Hepatocyte (in vitro differentiated cells): Measurements from ENCODE around the gene PHF21B. TPM values are rescaled to one million over a fixed set of nuclear protein-coding genes. Genes with fewer than 3 reads are reported as not detected.
A peak's percentile ranks its signal among the peaks of the same experiment; 100 is the strongest.

Experiments
- DNase-seq: peaks from one replicate; pipeline ENCODE4 v3.0.0-alpha.2; 2016; ENCODE audit warnings: low spot score
- H2AFZ ChIP-seq: fragments of 200-600 bp; sonication (generic); 2 replicates; pipeline ENCODE4 v1.6.0; 2016; ENCODE audit warnings: antibody characterized with exemption, mild to moderate bottlenecking
- H3K27ac ChIP-seq: fragments of 200-600 bp; sonication (generic); 2 replicates; pipeline ENCODE4 v1.5.1; 2016; ENCODE audit warnings: mild to moderate bottlenecking
- H3K27me3 ChIP-seq: fragments of 200-600 bp; sonication (generic); 2 replicates; pipeline ENCODE4 v1.6.1; 2016
- H3K36me3 ChIP-seq: fragments of 200-600 bp; sonication (generic); replicated peaks from 2 replicates; pipeline ENCODE4 v1.5.1; 2016; ENCODE audit warnings: low read depth; ENCODE audit not compliant: insufficient read depth
- H3K4me1 ChIP-seq: fragments of 200-600 bp; sonication (generic); 2 replicates; pipeline ENCODE4 v1.5.1; 2016; ENCODE audit warnings: mild to moderate bottlenecking, moderate library complexity; ENCODE audit not compliant: insufficient read depth
- H3K4me2 ChIP-seq: fragments of 200-600 bp; sonication (generic); 2 replicates; pipeline ENCODE4 v1.6.0; 2016
- H3K4me3 ChIP-seq: fragments of 200-600 bp; sonication (generic); 2 replicates; pipeline ENCODE4 v1.5.1; 2016; ENCODE audit warnings: mild to moderate bottlenecking
- H3K79me2 ChIP-seq: fragments of 200-600 bp; sonication (generic); 2 replicates; pipeline ENCODE4 v1.6.0; 2017; ENCODE audit warnings: mild to moderate bottlenecking
- H3K9me2 ChIP-seq: fragments of 200-600 bp; sonication (generic); replicated peaks from 2 replicates; pipeline ENCODE4 v1.6.0; 2017; ENCODE audit warnings: mild to moderate bottlenecking; ENCODE audit not compliant: insufficient read depth
- H3K9me3 ChIP-seq: fragments of 200-600 bp; sonication (generic); 2 replicates; pipeline ENCODE4 v1.5.1; 2016; ENCODE audit warnings: low read depth, mild to moderate bottlenecking
- H4K20me1 ChIP-seq: fragments of 200-600 bp; sonication (generic); 2 replicates; pipeline ENCODE4 v1.6.0; 2016; ENCODE audit warnings: mild to moderate bottlenecking; ENCODE audit not compliant: insufficient read depth, poor library complexity, severe bottlenecking
- EZH2 ChIP-seq: fragments of 200-600 bp; sonication (generic); IDR thresholded peaks from 2 replicates; pipeline ENCODE4 v1.6.1; 2016; ENCODE audit warnings: antibody characterized with exemption, mild to moderate bottlenecking, borderline replicate concordance
- EZH2phosphoT487 ChIP-seq: fragments of 200-600 bp; sonication (generic); IDR thresholded peaks from one replicate; pipeline ENCODE4 v1.6.1; 2018; ENCODE audit warnings: antibody characterized with exemption, mild to moderate bottlenecking, low read depth, moderate library complexity; ENCODE audit not compliant: unreplicated experiment, severe bottlenecking
- WGBS: methylation state at CpG from one replicate; pipeline ENCODE4 v1.1.6; 2016; ENCODE audit warnings: low lambda C conversion rate; ENCODE audit errors: missing lambda C conversion rate; 5-methylcytosine and 5-hydroxymethylcytosine counted together
- polyA plus RNA-seq: library from polyadenylated mRNA; unstranded; fragments of >200 nt; fragmentation: Nextera tagmentation; extraction: Ambion mirVana; gene quantifications from 2 replicates; pipeline ENCODE4 v1.2.1, GENCODE V29; 2016
- total RNA-seq: library from RNA; depleted of rRNA; stranded (reverse); fragments of >200 nt; gene quantifications from 2 replicates; pipeline ENCODE4 v1.2.3, GENCODE V29; 2014
- TF ChIP-seq, protein P1 (sequence below): fragments of 200-600 bp; sonication (generic); IDR thresholded peaks from 2 replicates; pipeline ENCODE4 v1.5.1; 2016; ENCODE audit warnings: antibody characterized with exemption, mild to moderate bottlenecking; ENCODE audit not compliant: poor library complexity

Gene PHF21B
- total and polyA plus RNA-seq, 2 experiments from 2014 or later, result 0.86 to 1.9 TPM

DNA sequence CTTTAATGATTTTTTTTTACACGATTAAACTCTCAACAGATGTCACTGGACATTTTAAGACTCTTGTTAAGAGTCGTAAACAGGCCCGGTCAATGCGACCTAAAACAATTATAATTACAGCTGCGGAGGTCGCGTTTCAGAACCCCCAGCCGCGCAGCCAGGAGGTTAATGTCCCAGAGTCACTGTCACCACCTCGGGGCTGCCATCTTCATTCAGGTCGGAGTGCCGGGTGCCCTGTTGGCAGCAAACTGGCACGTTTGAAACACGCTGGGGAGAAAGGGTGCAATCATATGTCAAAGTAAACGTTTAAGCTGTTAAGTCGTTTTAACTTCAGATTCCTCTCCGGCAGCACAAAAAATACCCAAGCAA lies 711 bp upstream of the PHF21B start:
- H3K4me3 ChIP-seq, result peak overlapping the region; percentile 95
- H3K9me2 ChIP-seq, result no peaks in the 10 kb centered on the region
- DNase-seq, result no peak
- 5% methylated on average over 17 of the region's 17 CpGs for WGBS
- peak overlapping the region; percentile 82 for H3K27ac ChIP-seq
- H3K36me3 ChIP-seq, result no peaks in the 10 kb centered on the region
- H3K79me2 ChIP-seq, result no peaks in the 10 kb centered on the region
- H4K20me1 ChIP-seq, result no peaks in the 10 kb centered on the region
- H3K4me2 ChIP-seq, result peak overlapping the region; percentile 99
- TF ChIP-seq, protein P1, sequence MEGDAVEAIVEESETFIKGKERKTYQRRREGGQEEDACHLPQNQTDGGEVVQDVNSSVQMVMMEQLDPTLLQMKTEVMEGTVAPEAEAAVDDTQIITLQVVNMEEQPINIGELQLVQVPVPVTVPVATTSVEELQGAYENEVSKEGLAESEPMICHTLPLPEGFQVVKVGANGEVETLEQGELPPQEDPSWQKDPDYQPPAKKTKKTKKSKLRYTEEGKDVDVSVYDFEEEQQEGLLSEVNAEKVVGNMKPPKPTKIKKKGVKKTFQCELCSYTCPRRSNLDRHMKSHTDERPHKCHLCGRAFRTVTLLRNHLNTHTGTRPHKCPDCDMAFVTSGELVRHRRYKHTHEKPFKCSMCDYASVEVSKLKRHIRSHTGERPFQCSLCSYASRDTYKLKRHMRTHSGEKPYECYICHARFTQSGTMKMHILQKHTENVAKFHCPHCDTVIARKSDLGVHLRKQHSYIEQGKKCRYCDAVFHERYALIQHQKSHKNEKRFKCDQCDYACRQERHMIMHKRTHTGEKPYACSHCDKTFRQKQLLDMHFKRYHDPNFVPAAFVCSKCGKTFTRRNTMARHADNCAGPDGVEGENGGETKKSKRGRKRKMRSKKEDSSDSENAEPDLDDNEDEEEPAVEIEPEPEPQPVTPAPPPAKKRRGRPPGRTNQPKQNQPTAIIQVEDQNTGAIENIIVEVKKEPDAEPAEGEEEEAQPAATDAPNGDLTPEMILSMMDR, result no peak
- TF ChIP-seq EZH2phosphoT487 (no peak), EZH2 (no peak)
- no peaks in the 10 kb centered on the region for H3K9me3 ChIP-seq
- peak overlapping the region; percentile 94 for H2AFZ ChIP-seq
- H3K4me1 ChIP-seq, result peaks cover 22% of the 10 kb centered on the region
- H3K27me3 ChIP-seq, result peaks cover 41% of the 10 kb centered on the region

DNA sequence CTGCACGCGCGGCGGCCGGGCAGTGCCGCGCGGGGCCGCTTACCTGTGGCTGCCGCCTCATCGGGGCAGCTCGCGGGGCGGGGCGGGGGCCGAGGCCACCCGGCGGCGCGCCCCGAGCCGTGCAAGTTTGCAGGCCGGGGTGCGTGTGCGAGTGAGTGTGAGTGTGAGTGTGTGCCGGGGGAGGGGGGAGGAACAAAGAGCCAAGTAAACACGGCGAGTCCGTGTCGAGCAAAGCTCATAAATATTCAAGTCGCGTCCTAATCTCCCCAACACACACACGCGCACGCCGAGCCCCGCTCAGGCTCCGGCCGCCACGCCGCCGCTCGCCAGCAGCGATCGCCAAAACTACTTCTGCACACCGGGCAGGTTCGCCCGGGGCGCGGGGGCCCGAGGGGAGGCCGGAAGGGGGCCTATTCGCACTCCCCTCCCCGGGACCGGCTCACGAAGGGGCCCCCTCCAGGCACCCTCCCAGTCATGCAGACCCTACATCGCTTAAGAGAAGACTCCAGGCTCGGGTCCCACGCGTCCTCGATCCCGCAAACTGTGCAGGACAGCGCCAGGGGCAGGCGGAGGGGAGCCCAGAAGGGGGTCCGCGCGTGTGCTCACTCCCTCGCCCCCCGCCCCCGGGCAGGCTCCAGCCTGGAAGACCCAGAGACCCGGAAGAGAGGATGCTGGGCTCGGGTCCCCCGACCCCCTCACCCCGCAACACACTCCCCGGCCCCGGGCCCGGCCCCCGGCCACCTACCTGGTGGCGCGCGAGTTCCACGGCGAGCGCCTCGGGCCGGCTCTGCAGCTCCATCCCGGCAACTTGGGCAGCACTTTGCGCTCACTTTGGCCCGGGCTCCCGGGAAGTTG lies 827 bp downstream of the PHF21B start:
- Histone ChIP-seq H3K9me3 (no peaks in the 10 kb centered on the region), H3K27ac (no peak overlapping the region), H4K20me1 (no peaks in the 10 kb centered on the region), H3K27me3 (peaks cover 53% of the 10 kb centered on the region), H3K4me2 (peak overlapping the region; percentile 99), H3K4me3 (peak overlapping the region; percentile 61), H3K4me1 (peaks cover 26% of the 10 kb centered on the region), H3K36me3 (no peaks in the 10 kb centered on the region), H2AFZ (peak overlapping the region; percentile 56), H3K9me2 (no peaks in the 10 kb centered on the region), H3K79me2 (peaks cover 1% of the 10 kb centered on the region)
- WGBS, result under 1% methylated on average over 49 of the region's 90 CpGs
- DNase-seq, result peak; percentile 32
- TF ChIP-seq EZH2, result peak; percentile 23
- TF ChIP-seq, protein P1, result no peak

DNA sequence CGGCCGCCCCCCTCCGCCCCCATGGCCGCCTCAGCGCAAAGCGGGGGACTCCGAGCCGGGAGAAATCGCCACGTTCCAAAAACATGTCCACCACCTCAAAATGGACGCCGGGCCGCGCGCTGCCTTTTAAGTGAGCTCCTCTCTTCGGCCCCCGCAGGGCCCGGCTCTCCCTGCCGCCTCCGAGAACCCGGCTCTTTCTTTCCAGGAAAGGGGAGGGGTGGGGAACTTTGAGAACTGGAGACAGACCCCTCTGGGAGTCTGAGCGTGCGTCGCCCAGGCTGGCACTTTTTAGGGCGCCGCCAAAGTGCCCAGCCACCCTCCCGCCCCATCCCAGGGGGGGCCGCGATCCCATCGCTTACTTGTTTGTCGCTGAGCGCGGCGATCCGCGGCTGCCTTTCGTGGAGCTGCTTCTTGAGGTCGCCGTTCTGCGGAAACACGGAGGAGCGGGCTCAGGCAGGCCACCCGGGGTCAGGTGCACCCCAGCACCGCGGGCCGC lies 1.6 kb downstream of the PHF21B start:
- H2AFZ ChIP-seq, result peak overlapping the region; percentile 49
- H3K4me1 ChIP-seq, result peaks cover 26% of the 10 kb centered on the region
- H4K20me1 ChIP-seq, result no peaks in the 10 kb centered on the region
- H3K27ac ChIP-seq, result peak overlapping the region; percentile 40
- peaks cover 3% of the 10 kb centered on the region for H3K79me2 ChIP-seq
- no peaks in the 10 kb centered on the region for H3K9me3 ChIP-seq
- peak; percentile 25 for DNase-seq
- H3K4me2 ChIP-seq, result peak overlapping the region; percentile 99
- WGBS, result 4% methylated on average over 32 of the region's 46 CpGs
- H3K36me3 ChIP-seq, result no peaks in the 10 kb centered on the region
- peak overlapping the region; percentile 67 for H3K4me3 ChIP-seq
- peaks cover 53% of the 10 kb centered on the region for H3K27me3 ChIP-seq
- TF ChIP-seq EZH2 (no peak), EZH2phosphoT487 (no peak)
- TF ChIP-seq, protein P1, result no peak
- H3K9me2 ChIP-seq, result no peaks in the 10 kb centered on the region
